ENCODE measurements around the gene DLGAP1.

DNA sequence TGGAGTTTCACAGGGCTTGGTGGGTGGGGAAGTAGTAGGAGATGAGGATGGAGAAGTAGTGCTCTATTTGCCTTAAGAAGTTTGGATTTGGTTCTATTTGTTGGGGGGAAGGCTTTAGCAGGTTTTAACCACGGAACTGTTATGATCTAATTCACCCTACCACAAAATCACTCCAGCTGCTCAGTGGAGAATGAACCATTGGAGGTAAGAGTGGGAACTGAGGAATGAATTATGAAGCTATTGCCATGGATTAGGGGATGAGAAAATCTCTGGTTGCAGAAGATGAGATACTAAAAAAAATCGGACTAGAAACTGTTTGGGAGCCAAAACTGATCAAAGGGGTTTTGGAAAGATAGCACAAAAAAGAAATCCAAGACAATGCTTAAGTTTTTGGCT is 488.9 kb downstream of the DLGAP1 start:
- TF ChIP-seq, protein P1, sequence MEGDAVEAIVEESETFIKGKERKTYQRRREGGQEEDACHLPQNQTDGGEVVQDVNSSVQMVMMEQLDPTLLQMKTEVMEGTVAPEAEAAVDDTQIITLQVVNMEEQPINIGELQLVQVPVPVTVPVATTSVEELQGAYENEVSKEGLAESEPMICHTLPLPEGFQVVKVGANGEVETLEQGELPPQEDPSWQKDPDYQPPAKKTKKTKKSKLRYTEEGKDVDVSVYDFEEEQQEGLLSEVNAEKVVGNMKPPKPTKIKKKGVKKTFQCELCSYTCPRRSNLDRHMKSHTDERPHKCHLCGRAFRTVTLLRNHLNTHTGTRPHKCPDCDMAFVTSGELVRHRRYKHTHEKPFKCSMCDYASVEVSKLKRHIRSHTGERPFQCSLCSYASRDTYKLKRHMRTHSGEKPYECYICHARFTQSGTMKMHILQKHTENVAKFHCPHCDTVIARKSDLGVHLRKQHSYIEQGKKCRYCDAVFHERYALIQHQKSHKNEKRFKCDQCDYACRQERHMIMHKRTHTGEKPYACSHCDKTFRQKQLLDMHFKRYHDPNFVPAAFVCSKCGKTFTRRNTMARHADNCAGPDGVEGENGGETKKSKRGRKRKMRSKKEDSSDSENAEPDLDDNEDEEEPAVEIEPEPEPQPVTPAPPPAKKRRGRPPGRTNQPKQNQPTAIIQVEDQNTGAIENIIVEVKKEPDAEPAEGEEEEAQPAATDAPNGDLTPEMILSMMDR (IDR thresholded peaks at IDR 0.05 in 8 of 11, conservative IDR thresholded peaks at IDR 0.05 in 3 of 11) = no peak
- no peak for TF ChIP-seq POLR2AphosphoS5 (IDR thresholded peaks at IDR 0.05)
- TF ChIP-seq POLR2A (IDR thresholded peaks at IDR 0.05) = no peak

All from spleen (tissue), 7 donors.